Dermis microvascular lymphatic vessel endothelial cell (primary cell): ENCODE measurements around the gene TTC28. TPM values are rescaled to one million over a fixed set of nuclear protein-coding genes. Genes with fewer than 3 reads are reported as not detected.
"Not testable (repeated sequence)": the region's sequence is repeated elsewhere in the genome, so short reads cannot be mapped to it uniquely, and the experiment has no call there.

Source experiments
- DNase-seq, 2 donors: peaks; one replicate each; pipeline versions ENCODE4 v3.0.0 to v3.0.0-alpha.2; 2010; ENCODE audit warnings: low read depth in 2 of 2
- total RNA-seq: library from RNA; depleted of rRNA; stranded (reverse); fragments of >200 nt; gene quantifications from 2 replicates; pipeline ENCODE4 v1.2.1, GENCODE V29; 2014

The TTC28 gene
- total RNA-seq, 1 donor from 2014 or later: 11.7 TPM

- no peak for DNase-seq
Measured at GRCh38 chr22:28365371-28365770, 314.3 kb downstream of the TTC28 start.

- DNase-seq: not testable (repeated sequence)
Measured at GRCh38 chr22:28364105-28364504, 315.5 kb downstream of the TTC28 start.

- no peak for DNase-seq
Measured at GRCh38 chr22:28360939-28361338, 318.7 kb downstream of the TTC28 start.

GRCh38 chr22:28358312-28358711 lies 321.3 kb downstream of the TTC28 start:
- DNase-seq: no peak

GRCh38 chr22:28357193-28357592 lies 322.4 kb downstream of the TTC28 start:
- DNase-seq: no peak

GRCh38 chr22:28351476-28351875 lies 328.2 kb downstream of the TTC28 start:
- no peak for DNase-seq

GRCh38 chr22:28348613-28349609 lies 330.7 kb downstream of the TTC28 start:
- no peak for DNase-seq

- DNase-seq: no peak
Measured at GRCh38 chr22:28346308-28346707, 333.3 kb downstream of the TTC28 start.

- DNase-seq: no peak
Measured at GRCh38 chr22:28344918-28345703, 334.5 kb downstream of the TTC28 start.

- DNase-seq: peak in 1 of 2 donors; percentile 26
Measured at GRCh38 chr22:28341001-28341400, 338.6 kb downstream of the TTC28 start.

GRCh38 chr22:28333088-28333487 lies 346.6 kb downstream of the TTC28 start:
- no peak for DNase-seq

- no peak for DNase-seq
Measured at GRCh38 chr22:28332410-28332809, 347.2 kb downstream of the TTC28 start.

- no peak for DNase-seq
Measured at GRCh38 chr22:28331695-28332094, 347.9 kb downstream of the TTC28 start.

GRCh38 chr22:28329186-28330073 lies 350.2 kb downstream of the TTC28 start:
- peak; percentile 21 to 40 for DNase-seq

GRCh38 chr22:28328756-28329155 lies 350.9 kb downstream of the TTC28 start:
- no peak for DNase-seq

- DNase-seq: peak in 1 of 2 donors; percentile 41
Measured at GRCh38 chr22:28316014-28316413, 363.6 kb downstream of the TTC28 start.

GRCh38 chr22:28314959-28315358 lies 364.7 kb downstream of the TTC28 start:
- no peak for DNase-seq

GRCh38 chr22:28310299-28310698 lies 369.3 kb downstream of the TTC28 start:
- DNase-seq: no peak

- no peak for DNase-seq
Measured at GRCh38 chr22:28299753-28300152, 379.9 kb downstream of the TTC28 start.

GRCh38 chr22:28299309-28299708 lies 380.3 kb downstream of the TTC28 start:
- DNase-seq: no peak

GRCh38 chr22:28297504-28297903 lies 382.1 kb downstream of the TTC28 start:
- DNase-seq: no peak
